Measurements from ENCODE around the gene GRID2. TPM values are rescaled to one million over a fixed set of nuclear protein-coding genes. Genes with fewer than 3 reads are reported as not detected.

Gene GRID2
- total and polyA plus RNA-seq, 2 of the 4 experiments (the other 2 are of a cell fraction): under 0.01 TPM; not detected in 1

DNA sequence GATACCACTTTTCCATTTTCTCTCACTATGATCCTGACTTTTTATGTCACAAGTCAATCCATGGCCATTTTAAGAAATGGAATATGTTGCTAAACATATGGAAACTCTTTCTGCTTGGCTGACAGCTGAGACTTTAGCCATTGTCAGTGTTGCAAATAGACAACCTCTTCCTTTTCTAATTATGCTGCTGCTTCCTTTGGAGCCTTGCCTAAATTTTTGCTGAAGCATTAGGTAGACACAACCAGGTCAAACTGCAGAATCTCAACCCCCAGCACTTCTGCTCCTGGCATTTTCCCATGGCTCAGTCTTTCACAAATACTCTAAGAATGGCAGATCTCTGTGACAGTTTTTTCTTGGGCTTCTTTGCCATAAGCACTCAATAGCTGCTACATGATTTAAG, 543.3 kb downstream of the GRID2 start:
- intact Hi-C loops (cut with micrococcal nuclease): no loop called here
- Histone ChIP-seq H3K56ac (ENCODE audit: extremely low read depth, insufficient read depth, low read length) (no peak overlapping the region), H4K91ac (ENCODE audit: insufficient read depth, low read depth, low read length) (no peak overlapping the region), H3K27ac (ENCODE audit: insufficient read depth, low read length) (no peak overlapping the region), H2AK9ac (replicated peaks; ENCODE audit: low read depth, low read length, poor library complexity) (no peak overlapping the region), H3K27me3 (ENCODE audit: control insufficient read depth, insufficient read depth, low read length) (no peaks in the 10 kb centered on the region), H3K4ac (ENCODE audit: low read depth, low read length) (no peak overlapping the region), H3K23ac (ENCODE audit: low read depth, low read length) (no peak overlapping the region), H3K36me3 (ENCODE audit: control insufficient read depth, insufficient read depth, low read length) (no peaks in the 10 kb centered on the region), H2AFZ (replicated peaks; ENCODE audit: low read length, poor library complexity) (no peak overlapping the region), H2BK20ac (ENCODE audit: low read depth, low read length) (no peak overlapping the region), H2BK120ac (ENCODE audit: low read depth, low read length) (no peak overlapping the region), H3K9me3 (ENCODE audit: control insufficient read depth, insufficient read depth, low read length) (no peaks in the 10 kb centered on the region), H3K18ac (ENCODE audit: low read depth, low read length) (no peak overlapping the region), H3K4me2 (ENCODE audit: low read depth, low read length) (no peak overlapping the region), H4K5ac (ENCODE audit: low read depth, low read length) (no peak overlapping the region), H3K9me1 (ENCODE audit: insufficient read depth, low read length) (no peaks in the 10 kb centered on the region), H2BK15ac (ENCODE audit: low read depth, low read length) (no peak overlapping the region), H3K4me1 (ENCODE audit: control insufficient read depth, insufficient read depth, low read length) (no peaks in the 10 kb centered on the region), H3K4me3 (ENCODE audit: insufficient read depth, low read depth, low read length) (no peak overlapping the region), H2BK5ac (ENCODE audit: low read depth, low read length, poor library complexity, severe bottlenecking) (no peak overlapping the region), H2AK5ac (ENCODE audit: low read depth, low read length) (no peak overlapping the region), H3K9ac (ENCODE audit: low read depth, low read length) (no peak overlapping the region), H3K14ac (replicated peaks; ENCODE audit: low read depth, low read length) (no peak overlapping the region), H4K8ac (ENCODE audit: low read depth in 2 of 2, low read length in 2 of 2) (no peak overlapping the region), H4K20me1 (ENCODE audit: insufficient read depth, low read length) (no peaks in the 10 kb centered on the region), H3K79me1 (ENCODE audit: low read depth in 1 of 2, low read length in 2 of 2) (no peaks in the 10 kb centered on the region)
- DNase-seq (no peak), ATAC-seq (ENCODE audit: low read depth) (no peak)
- dilution Hi-C loops (cut with HindIII; ENCODE audit: low sequenced_read_pairs, unreplicated experiment): no loop called here
- in situ Hi-C loops (cut with MboI; ENCODE audit: low sequenced_read_pairs): no loop called here
- no TSS peak for BruUV-seq (replicated peaks)
- POLR2A ChIA-PET (ENCODE audit: unreplicated experiment): no interaction called here
- TF ChIP-seq CEBPB (IDR thresholded peaks at IDR 0.05; ENCODE audit: low read depth, low read length): no peak
- no peak for TF ChIP-seq NFE2L2 (IDR thresholded peaks at IDR 0.05; ENCODE audit: low read depth, low read length)
- TF ChIP-seq MXI1 (IDR thresholded peaks at IDR 0.05; ENCODE audit: borderline replicate concordance, low read depth, low read length): no peak
- TF ChIP-seq, protein P1, sequence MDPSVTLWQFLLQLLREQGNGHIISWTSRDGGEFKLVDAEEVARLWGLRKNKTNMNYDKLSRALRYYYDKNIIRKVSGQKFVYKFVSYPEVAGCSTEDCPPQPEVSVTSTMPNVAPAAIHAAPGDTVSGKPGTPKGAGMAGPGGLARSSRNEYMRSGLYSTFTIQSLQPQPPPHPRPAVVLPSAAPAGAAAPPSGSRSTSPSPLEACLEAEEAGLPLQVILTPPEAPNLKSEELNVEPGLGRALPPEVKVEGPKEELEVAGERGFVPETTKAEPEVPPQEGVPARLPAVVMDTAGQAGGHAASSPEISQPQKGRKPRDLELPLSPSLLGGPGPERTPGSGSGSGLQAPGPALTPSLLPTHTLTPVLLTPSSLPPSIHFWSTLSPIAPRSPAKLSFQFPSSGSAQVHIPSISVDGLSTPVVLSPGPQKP (IDR thresholded peaks at IDR 0.05; ENCODE audit: borderline replicate concordance, low read depth, low read length): no peak
- TF ChIP-seq, protein P2, sequence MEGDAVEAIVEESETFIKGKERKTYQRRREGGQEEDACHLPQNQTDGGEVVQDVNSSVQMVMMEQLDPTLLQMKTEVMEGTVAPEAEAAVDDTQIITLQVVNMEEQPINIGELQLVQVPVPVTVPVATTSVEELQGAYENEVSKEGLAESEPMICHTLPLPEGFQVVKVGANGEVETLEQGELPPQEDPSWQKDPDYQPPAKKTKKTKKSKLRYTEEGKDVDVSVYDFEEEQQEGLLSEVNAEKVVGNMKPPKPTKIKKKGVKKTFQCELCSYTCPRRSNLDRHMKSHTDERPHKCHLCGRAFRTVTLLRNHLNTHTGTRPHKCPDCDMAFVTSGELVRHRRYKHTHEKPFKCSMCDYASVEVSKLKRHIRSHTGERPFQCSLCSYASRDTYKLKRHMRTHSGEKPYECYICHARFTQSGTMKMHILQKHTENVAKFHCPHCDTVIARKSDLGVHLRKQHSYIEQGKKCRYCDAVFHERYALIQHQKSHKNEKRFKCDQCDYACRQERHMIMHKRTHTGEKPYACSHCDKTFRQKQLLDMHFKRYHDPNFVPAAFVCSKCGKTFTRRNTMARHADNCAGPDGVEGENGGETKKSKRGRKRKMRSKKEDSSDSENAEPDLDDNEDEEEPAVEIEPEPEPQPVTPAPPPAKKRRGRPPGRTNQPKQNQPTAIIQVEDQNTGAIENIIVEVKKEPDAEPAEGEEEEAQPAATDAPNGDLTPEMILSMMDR (conservative IDR thresholded peaks at IDR 0.05; ENCODE audit: low read depth, low read length): no peak
- TF ChIP-seq, protein P3, sequence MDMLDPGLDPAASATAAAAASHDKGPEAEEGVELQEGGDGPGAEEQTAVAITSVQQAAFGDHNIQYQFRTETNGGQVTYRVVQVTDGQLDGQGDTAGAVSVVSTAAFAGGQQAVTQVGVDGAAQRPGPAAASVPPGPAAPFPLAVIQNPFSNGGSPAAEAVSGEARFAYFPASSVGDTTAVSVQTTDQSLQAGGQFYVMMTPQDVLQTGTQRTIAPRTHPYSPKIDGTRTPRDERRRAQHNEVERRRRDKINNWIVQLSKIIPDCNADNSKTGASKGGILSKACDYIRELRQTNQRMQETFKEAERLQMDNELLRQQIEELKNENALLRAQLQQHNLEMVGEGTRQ (IDR thresholded peaks at IDR 0.05; ENCODE audit: low read depth, low read length): no peak
- CTCF ChIA-PET: no interaction called here
